GM13976 (cell line): Measurements from ENCODE around the gene SKOR1.

ENCODE experiments used
- DNase-seq: peaks from one replicate; pipeline ENCODE4 v3.0.0; 2012; ENCODE audit warnings: low spot score
- CTCF ChIP-seq: IDR thresholded peaks from 2 replicates; pipeline ENCODE4 v1.5.1; 2012; ENCODE audit warnings: borderline replicate concordance, mild to moderate bottlenecking; ENCODE audit not compliant: insufficient read depth; ENCODE audit errors: extremely low read depth, missing control alignments, control extremely low read depth
- in situ Hi-C: fragments of 300-500 bp; cut with MboI; formaldehyde crosslinking; loops from one replicate; pipeline ENCODE4 v1.12.0; 2022; ENCODE audit warnings: low sequenced_read_pairs, mixed read lengths, inconsistent platforms; ENCODE audit not compliant: unreplicated experiment

SKOR1 gene

DNA sequence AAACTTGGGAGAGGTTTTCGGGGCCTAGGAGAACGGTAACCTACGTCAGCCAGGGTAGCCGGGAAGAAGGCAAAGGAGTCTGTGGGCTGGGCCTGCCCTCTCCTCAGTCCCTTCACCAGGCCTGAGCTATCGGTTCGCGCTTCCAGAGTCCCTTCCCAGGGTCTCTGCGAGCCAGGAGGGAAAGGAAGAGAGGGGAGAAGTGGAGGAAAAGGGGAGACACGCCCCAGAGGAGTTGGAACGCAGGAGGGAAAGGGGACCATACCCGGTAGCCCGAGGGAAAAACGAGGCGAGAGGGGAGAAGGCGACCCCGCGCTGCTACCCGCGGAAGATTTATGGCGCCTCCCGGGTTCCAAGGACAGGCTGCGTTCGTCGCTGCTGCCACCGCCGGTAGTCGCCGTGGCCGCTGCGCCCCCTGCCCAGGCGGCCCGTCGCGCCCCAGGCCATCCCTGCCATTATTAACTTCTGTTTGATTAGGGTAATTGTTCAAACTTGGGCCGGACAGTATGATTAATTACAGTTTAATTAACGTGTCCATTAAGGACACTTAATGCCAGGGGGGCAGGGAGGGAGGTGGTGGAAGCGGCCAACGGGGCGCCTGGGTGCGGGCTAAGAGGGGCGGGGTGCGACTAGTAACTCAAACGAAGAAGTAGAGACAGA lies 3.4 kb upstream of the SKOR1 start:
- in situ Hi-C loops: no loop called here
- TF ChIP-seq CTCF: no peak
- no peak for DNase-seq

DNA sequence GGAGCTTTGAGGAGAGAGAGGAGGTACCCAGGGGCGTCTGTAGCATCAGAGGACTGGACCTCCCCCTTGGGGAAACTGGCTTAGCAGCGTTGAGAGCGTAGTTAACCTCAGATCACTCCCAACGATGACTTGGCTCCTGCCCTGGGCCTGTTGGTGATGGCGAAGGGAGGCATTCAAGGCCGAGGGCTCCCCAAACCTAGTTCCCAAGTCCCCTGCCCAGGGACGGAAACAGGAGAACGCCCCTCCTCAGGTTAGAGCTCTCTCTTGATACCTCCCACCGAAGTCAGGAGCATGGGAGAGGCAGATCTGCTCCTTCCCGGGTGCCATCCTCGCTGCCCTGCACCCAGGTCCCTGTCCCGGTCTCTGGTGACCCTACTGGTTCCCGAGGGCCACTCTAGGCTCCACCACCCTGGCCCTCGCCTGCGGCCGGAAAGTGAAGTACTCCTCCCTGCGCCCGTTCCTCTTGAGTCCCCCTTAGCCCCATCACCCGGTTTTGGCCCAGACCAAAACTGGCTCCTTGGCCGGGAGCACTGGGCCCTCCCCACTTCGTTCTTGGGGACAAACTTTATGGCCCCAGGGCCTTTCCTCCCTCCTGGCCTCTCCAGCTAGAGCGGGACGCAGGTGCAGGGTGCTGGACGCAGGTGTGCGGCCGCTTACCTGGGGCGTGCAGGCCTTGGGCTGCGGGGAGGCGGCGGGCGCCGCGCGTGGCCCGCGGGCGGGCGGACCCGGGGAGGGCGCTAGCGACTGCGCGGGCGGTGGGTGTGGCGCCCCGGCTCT lies 2.6 kb upstream of the SKOR1 start:
- no peak for TF ChIP-seq CTCF
- in situ Hi-C loops: no loop called here
- DNase-seq: no peak

GRCh38 chr15:67823314-67824196 lies 1.8 kb upstream of the SKOR1 start:
- DNase-seq: no peak
- TF ChIP-seq CTCF: no peak
- in situ Hi-C loops: no loop called here

GRCh38 chr15:67824197-67824968 lies 926 bp upstream of the SKOR1 start:
- no peak for TF ChIP-seq CTCF
- in situ Hi-C loops: no loop called here
- no peak for DNase-seq

DNA sequence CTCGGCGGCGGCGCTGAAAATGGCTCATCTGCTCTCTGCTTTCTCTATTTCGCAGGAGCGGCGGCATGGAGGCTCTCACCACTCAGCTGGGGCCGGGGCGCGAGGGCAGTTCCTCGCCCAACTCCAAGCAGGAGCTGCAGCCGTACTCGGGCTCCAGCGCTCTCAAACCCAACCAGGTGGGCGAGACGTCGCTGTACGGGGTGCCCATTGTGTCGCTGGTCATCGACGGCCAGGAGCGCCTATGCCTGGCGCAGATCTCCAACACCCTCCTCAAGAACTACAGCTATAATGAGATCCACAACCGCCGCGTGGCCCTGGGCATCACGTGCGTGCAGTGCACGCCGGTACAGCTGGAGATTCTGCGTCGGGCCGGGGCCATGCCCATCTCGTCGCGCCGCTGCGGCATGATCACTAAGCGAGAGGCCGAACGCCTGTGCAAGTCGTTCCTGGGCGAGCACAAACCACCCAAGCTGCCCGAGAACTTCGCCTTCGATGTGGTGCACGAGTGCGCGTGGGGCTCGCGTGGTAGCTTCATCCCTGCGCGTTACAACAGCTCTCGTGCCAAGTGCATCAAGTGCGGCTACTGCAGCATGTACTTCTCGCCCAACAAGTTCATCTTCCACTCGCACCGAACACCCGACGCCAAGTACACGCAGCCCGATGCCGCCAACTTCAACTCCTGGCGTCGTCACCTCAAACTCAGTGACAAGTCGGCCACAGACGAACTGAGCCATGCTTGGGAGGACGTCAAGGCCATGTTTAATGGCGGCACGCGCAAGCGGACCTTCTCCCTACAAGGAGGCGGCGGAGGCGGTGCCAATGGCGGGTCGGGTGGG lies 790 bp downstream of the SKOR1 start:
- in situ Hi-C loops: loop anchor here (25.0 kb wide), 1 partner anchor 889 kb away; no protein-coding TSS in a partner anchor
- no peak for DNase-seq
- TF ChIP-seq CTCF: no peak
